ENCODE measurements around the gene NLRC5.
"Not testable (repeated sequence)": the region's sequence is repeated elsewhere in the genome, so short reads cannot be mapped to it uniquely, and the experiment has no call there.

Gene NLRC5

DNA sequence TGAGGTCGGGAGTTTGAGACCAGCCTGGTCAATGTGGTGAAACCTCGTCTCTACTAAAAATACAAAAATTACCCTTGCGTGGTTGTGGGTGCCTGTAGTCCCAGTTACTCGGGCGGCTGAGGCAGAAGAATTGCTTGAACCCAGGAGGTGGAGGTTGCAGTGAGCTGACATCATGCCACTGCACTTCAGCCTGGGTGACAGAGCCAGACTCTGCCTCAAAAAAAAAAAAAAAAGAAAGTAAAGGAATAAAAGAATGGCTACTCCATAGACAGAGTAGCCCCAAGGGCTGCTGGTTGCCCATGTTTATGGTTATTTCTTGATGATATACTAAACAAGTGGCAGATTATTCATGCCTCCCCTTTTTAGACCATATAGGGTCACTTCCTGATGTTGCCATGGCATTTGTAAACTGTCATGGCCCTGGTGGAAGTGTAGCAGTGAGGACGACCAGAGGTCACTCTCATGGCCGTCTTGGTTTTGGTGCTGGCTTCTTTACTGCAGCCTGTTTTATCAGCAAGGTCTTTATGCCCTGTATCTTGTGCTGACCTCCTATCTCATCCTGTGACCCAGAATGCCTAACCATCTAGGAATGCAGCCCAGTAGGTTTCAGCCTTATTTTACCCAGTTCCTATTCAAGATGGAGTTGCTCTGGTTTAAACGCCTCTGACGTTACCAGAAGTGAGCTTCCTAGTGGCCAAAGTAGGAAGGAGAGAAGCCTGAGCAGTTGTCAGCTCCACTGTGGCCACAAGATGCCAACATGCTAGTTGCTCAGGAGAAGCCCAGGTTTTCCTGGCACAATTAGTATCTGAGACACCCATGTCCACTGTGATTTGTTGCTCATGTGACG is 120.1 kb downstream of the NLRC5 start:
- DNase-seq = not testable (repeated sequence)

DNA sequence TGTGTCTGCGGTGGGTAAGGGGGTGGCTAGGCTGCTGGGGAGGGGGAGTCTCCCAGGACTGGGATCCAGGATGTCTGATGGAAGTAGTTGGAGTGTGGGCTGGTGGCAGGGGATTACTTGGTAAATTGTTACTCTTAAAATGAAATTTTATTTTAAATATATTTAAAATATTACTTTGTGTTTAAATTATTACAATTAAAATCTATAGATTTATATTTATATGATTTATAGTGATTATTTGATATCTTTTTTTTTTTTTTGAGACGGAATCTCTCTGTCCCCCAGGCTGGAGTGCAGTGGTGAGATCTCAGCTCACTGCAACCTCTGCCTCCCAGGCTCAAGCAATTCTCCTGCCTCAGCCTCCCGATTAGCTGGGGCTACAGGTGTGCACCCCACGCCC is 121.6 kb downstream of the NLRC5 start:
- no peak for DNase-seq

GRCh38 chr16:57111420-57111819 is 122.1 kb downstream of the NLRC5 start:
- no peak for DNase-seq

GRCh38 chr16:57112403-57113041 is 123.2 kb downstream of the NLRC5 start:
- DNase-seq = no peak

DNA sequence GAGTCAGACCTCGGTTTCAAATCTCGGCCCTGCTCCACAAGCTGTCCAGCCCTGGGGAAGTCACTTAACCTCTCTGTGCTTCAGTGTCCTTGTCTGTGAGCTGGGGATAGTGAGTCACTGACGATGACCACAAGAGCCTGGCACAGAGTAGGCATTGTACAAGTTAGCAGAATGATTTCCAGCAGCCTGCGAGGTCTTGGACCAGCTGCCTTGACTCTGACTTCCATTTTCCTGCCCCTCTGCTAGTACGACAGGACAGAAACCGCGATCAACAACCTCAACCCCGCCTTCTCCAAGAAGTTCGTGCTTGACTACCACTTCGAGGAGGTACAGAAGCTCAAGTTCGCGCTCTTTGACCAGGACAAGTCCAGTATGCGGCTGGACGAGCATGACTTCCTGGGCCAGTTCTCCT is 123.7 kb downstream of the NLRC5 start:
- DNase-seq = no peak

GRCh38 chr16:57113664-57114063 is 124.3 kb downstream of the NLRC5 start:
- DNase-seq = no peak

GRCh38 chr16:57115168-57115513 is 125.8 kb downstream of the NLRC5 start:
- DNase-seq = no peak

- DNase-seq = no peak
These were observed 126.3 kb downstream of the NLRC5 start for GRCh38 chr16:57115514-57116182.

DNA sequence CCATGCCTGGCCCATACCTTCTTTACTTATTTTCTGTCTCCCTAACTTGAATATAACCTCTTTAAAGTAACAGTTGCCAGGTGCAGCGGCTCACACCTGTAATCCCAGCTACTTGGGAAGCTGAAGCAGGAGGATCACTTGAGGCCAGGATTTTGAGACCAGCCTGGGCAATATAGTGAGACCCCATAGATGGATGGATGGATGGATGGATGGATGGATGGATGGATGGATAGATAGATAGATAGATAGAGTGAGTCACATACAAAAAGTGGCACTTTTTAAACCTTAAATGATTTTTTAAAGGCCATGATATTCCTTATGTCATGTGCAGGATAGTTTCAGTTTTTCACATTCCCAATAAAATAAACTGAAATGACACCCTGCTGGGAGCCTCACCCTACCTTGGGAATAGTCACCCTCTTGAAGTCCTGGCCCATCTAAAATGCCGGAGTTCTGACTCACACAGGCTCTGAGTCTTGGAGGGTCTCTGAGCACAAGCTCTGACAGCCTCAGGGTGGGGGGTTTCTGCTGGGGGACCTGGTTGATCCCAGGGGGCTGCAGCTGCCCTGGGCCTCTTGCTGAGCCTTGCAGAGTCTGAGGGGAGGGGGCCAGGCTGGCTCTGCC is 129.2 kb downstream of the NLRC5 start:
- DNase-seq = no peak

GRCh38 chr16:57123216-57123973 is 134.0 kb downstream of the NLRC5 start:
- DNase-seq = no peak

GRCh38 chr16:57123974-57124674 is 134.8 kb downstream of the NLRC5 start:
- DNase-seq = no peak

- no peak for DNase-seq
These were observed 136.0 kb downstream of the NLRC5 start for GRCh38 chr16:57125376-57125775.

DNA sequence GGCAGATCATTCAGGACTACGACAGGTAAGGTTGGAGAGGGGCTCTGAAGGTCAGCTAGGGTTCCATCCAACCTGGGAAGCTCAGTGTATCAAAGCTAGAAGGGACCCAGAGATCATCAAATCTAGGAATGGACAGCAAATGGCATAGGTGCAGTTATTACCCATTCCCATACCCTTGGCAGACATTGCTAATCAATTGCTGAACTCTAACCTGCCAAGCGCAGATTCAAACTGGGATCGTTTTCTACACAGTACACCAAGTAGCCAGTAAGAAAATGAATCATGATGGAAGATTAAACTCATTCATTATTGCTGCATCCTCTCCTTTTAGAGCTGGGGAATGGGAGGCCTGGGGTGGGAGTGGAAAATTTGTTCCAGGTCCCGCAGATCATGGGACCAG is 136.6 kb downstream of the NLRC5 start:
- DNase-seq = no peak

DNA sequence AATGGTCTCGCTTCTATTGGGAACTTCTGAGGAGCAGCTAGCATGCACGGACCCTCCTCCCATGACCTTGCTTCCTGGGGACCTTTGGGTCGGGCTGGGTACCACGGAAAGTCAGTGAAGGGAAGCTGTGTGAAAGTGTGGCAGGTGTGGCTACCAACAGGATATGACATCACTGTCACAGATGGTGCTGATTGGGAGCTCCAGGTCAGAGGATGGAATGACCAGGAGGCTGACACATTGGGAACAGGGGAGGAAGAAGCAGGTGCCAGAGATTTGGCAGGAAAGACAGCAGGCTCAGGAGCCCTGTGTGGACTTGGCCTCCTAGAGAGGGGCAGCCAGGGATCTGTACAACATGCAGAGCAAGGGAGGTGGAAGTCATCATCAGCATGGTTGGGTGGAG is 137.1 kb downstream of the NLRC5 start:
- no peak for DNase-seq

GRCh38 chr16:57127037-57127763 is 137.8 kb downstream of the NLRC5 start:
- no peak for DNase-seq

- no peak for DNase-seq
These were observed 138.5 kb downstream of the NLRC5 start for GRCh38 chr16:57127836-57128235.

- DNase-seq = no peak
These were observed 139.5 kb downstream of the NLRC5 start for GRCh38 chr16:57128771-57129389.

- no peak for DNase-seq
These were observed 141.6 kb downstream of the NLRC5 start for GRCh38 chr16:57130950-57131321.

- DNase-seq = no peak
These were observed 142.1 kb downstream of the NLRC5 start for GRCh38 chr16:57131351-57131970.

DNA sequence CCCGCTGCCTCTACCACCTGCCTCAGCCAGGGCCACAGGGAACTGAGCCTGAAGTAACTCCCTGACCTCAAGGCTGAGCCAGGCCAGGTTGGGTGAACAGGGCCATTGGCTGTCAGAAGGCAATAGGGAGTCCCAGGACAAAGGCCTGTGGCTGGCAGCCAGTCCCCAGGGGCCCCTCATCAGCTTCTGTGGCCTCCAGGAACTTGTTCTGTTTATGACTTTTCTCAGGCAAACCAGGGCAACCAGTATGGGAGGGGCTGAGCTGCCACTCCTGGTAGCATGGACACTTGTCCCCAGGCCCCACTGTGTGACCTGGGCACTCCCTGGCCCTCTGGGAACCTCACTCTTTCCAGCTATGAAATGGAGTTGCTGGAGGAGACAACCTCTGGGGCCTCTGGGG is 143.1 kb downstream of the NLRC5 start:
- DNase-seq = no peak

- no peak for DNase-seq
These were observed 143.7 kb downstream of the NLRC5 start for GRCh38 chr16:57133031-57133430.

Data from hematopoietic multipotent progenitor cell treated with erythropoietin and hydrocortisone succinate and interleukin-3 and kit ligand, for 8 days (in vitro differentiated cells).